Right ventricle myocardium superior (tissue), 1 donor: ENCODE results near the gene CKS2. TPM values are rescaled to one million over a fixed set of nuclear protein-coding genes. Genes with fewer than 3 reads are reported as not detected.
A peak's percentile ranks its signal among the peaks of the same experiment; 100 is the strongest.
"Not testable (repeated sequence)": the region's sequence is repeated elsewhere in the genome, so short reads cannot be mapped to it uniquely, and the experiment has no call there.

ENCODE experiments used
- ATAC-seq: fragments of 200-7000 bp; cut with Tn5 transposase; one replicate; pipeline ENCODE4 v1.9.1; 2020; ENCODE audit warnings: mild to moderate bottlenecking; ENCODE audit not compliant: poor library complexity
- DNase-seq: peaks from one replicate; pipeline ENCODE4 v3.0.0-alpha.2; 2020
- intact Hi-C: fragments of 100-400 bp; cut with DNase I; formaldehyde crosslinking; loops from one replicate; pipeline ENCODE4 v1.11.2; 2022
- long read RNA-seq: library from polyadenylated mRNA; unstranded; transcript quantifications from one replicate; pipeline ENCODE4 v2.0.0, GENCODE V29; 2021
- total RNA-seq: library from RNA; stranded (reverse); fragmentation: NEBNext Ultra II Directional; extraction: Animal tissue kit (Norgen Biotek cat#: 25700); gene quantifications from one replicate; pipeline ENCODE4 v1.2.1, GENCODE V29; 2021
- donor health status: DM: no; HTN: yes; CAD: no; lungs with severe emphysema.

Gene CKS2
- total RNA-seq: 7.1 TPM
- long read RNA-seq, partial matches to known transcripts: 0 of 1 reads
- long read RNA-seq, other reads (novel, unspliced or antisense): 0 of 1 reads

GRCh38 chr9:89310475-89311345, at the start of gene CKS2:
Gene CKS2 (plus strand): TSS chr9:89311195. CDS start chr9:89311293, 98 bp downstream.
- intact Hi-C loops: no loop called here
- DNase-seq (peak; percentile 100), ATAC-seq (peak; percentile 97)

- no peak for DNase-seq
- intact Hi-C loops: loop anchor here (10.0 kb wide), 1 partner anchor 679 kb away; no protein-coding TSS in a partner anchor
- ATAC-seq: no peak
These were observed 37.3 kb upstream of the CKS2 start for GRCh38 chr9:89273528-89274279.

- intact Hi-C loops: loop anchor here (10.0 kb wide), 1 partner anchor 680 kb away; no protein-coding TSS in a partner anchor
- no peak for DNase-seq
- no peak for ATAC-seq
These were observed 36.2 kb upstream of the CKS2 start for GRCh38 chr9:89274838-89275237.

- ATAC-seq, DNase-seq: not testable (repeated sequence)
- intact Hi-C loops: loop anchor here (10.0 kb wide), 1 partner anchor 681 kb away; no protein-coding TSS in a partner anchor
These were observed 35.0 kb upstream of the CKS2 start for GRCh38 chr9:89276040-89276439.

GRCh38 chr9:89277043-89277442, 34.0 kb upstream of the CKS2 start:
- no peak for ATAC-seq
- no peak for DNase-seq
- intact Hi-C loops: loop anchor here (10.0 kb wide), 1 partner anchor 682 kb away; no protein-coding TSS in a partner anchor

- ATAC-seq: no peak
These were observed 33.5 kb upstream of the CKS2 start for GRCh38 chr9:89277454-89277853.

GRCh38 chr9:89278551-89278950, 32.4 kb upstream of the CKS2 start:
- intact Hi-C loops: loop anchor here (10.0 kb wide), 1 partner anchor 684 kb away; no protein-coding TSS in a partner anchor
- DNase-seq (no peak), ATAC-seq (no peak)

More at GRCh38 chr9:89277454-89277853, 33.5 kb upstream of the CKS2 start:
- intact Hi-C loops: loop anchor here (10.0 kb wide), 1 partner anchor 683 kb away; no protein-coding TSS in a partner anchor
- DNase-seq: no peak

- no peak for DNase-seq
- ATAC-seq: no peak
- intact Hi-C loops: loop anchor here (10.0 kb wide), 1 partner anchor 684 kb away; no protein-coding TSS in a partner anchor
These were observed 31.8 kb upstream of the CKS2 start for GRCh38 chr9:89278997-89279739.

- DNase-seq (no peak), ATAC-seq (no peak)
- intact Hi-C loops: no loop called here
These were observed 29.9 kb upstream of the CKS2 start for GRCh38 chr9:89281106-89281505.

GRCh38 chr9:89282248-89282968, 28.6 kb upstream of the CKS2 start:
- intact Hi-C loops: not testable (repeated sequence)
- ATAC-seq: peak; percentile 71
- DNase-seq: peak; percentile 55

GRCh38 chr9:89284076-89284475, 26.9 kb upstream of the CKS2 start:
- intact Hi-C loops: no loop called here
- no peak for DNase-seq

GRCh38 chr9:89291741-89292140, 19.3 kb upstream of the CKS2 start:
- intact Hi-C loops: no loop called here
- ATAC-seq (no peak), DNase-seq (no peak)

More at GRCh38 chr9:89284076-89284475, 26.9 kb upstream of the CKS2 start:
- no peak for ATAC-seq

- intact Hi-C loops: no loop called here
- ATAC-seq (no peak), DNase-seq (no peak)
These were observed 18.0 kb upstream of the CKS2 start for GRCh38 chr9:89293014-89293413.

- DNase-seq: no peak
- intact Hi-C loops: no loop called here
- ATAC-seq: no peak
These were observed 15.6 kb upstream of the CKS2 start for GRCh38 chr9:89295400-89295799.

- not testable (repeated sequence) for ATAC-seq
These were observed 9.0 kb upstream of the CKS2 start for GRCh38 chr9:89301996-89302395.

GRCh38 chr9:89304020-89304833, 6.8 kb upstream of the CKS2 start:
- intact Hi-C loops: no loop called here
- ATAC-seq: no peak
- DNase-seq: no peak

More at GRCh38 chr9:89301996-89302395, 9.0 kb upstream of the CKS2 start:
- DNase-seq, intact Hi-C loops: not testable (repeated sequence)

- no peak for ATAC-seq
- intact Hi-C loops: no loop called here
- no peak for DNase-seq
These were observed 6.2 kb upstream of the CKS2 start for GRCh38 chr9:89304834-89305188.
